Esophagus muscularis mucosa (tissue), 2 donors: ENCODE data around the gene SESTD1.

Source experiments
- POLR2A ChIP-seq: fragments of 450-650 bp; IDR thresholded peaks from one replicate; pipeline ENCODE4 v1.6.1; 2017; ENCODE audit warnings: antibody characterized with exemption, moderate library complexity, mild to moderate bottlenecking, low read depth
- POLR2AphosphoS5 ChIP-seq, 2 donors: sonication (generic); formaldehyde crosslinking; IDR thresholded peaks; one replicate each; pipeline ENCODE4 v1.6.1; 2017; ENCODE audit warnings: antibody characterized with exemption in 2 of 2

DNA sequence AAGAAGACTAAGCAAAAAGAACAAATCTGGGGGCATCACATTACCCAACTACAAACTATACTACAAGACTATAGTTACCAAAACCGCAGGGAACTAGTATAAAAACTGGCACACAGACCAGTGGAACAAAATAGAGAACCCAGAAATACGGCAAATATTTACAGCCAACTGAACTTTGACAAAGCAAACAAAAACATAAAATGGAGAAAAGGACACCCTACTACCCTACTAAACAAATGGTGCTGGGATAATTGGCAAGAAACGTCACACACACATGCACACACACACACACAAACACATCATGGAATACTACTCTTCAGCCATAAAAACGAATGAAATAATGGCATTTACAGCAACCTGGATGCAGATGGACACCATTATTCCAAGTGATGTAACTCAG lies 53.3 kb downstream of the SESTD1 start:
- TF ChIP-seq POLR2AphosphoS5 (IDR thresholded peaks at IDR 0.05) (no peak), POLR2A (no peak)
